ENCODE measurements around the gene BAD.

- no peak for TF ChIP-seq EZH2 (optimal IDR thresholded peaks at IDR 0.05; ENCODE audit: low read depth, low read length)
- peak; percentile 55 for TF ChIP-seq CTCF (IDR thresholded peaks at IDR 0.05; ENCODE audit: low read length)
Measured at GRCh38 chr11:64252003-64252872, 32.2 kb downstream of the BAD start.

Data from MM.1S (cell line).